HepG2 (cell line): ENCODE data around the gene RPL37A. TPM values are rescaled to one million over a fixed set of nuclear protein-coding genes. Genes with fewer than 3 reads are reported as not detected.

Source experiments
- ARNT ChIP-seq: fragments of 450-650 bp; IDR thresholded peaks from 2 replicates; pipeline ENCODE4 v1.6.1; 2017
- ATRX ChIP-seq: sonication (generic); formaldehyde crosslinking; IDR thresholded peaks from 2 replicates; pipeline ENCODE4 v1.4.0; 2020; ENCODE audit warnings: missing genetic modification reagents, borderline replicate concordance
- BCL3 ChIP-seq: sonication (generic); formaldehyde crosslinking; IDR thresholded peaks from 2 replicates; pipeline ENCODE4 v1.5.1; 2020; ENCODE audit warnings: mild to moderate bottlenecking, missing genetic modification reagents, moderate library complexity
- CBFB ChIP-seq: sonication (generic); formaldehyde crosslinking; IDR thresholded peaks from 2 replicates; pipeline ENCODE4 v1.4.0; 2020; ENCODE audit warnings: missing genetic modification reagents
- CBX5 ChIP-seq: sonication (generic); formaldehyde crosslinking; IDR thresholded peaks from 2 replicates; pipeline ENCODE4 v1.4.0; 2020; ENCODE audit warnings: missing genetic modification reagents, borderline replicate concordance
- CEBPG ChIP-seq: IDR thresholded peaks from 2 replicates; pipeline ENCODE4 v1.6.1; 2016
- DPF2 ChIP-seq: sonication (generic); formaldehyde crosslinking; IDR thresholded peaks from 2 replicates; pipeline ENCODE4 v1.4.0; 2020; ENCODE audit warnings: mild to moderate bottlenecking, low read depth, missing genetic modification reagents, borderline replicate concordance
- EHMT2 ChIP-seq: fragments of 200-600 bp; sonication (generic); IDR thresholded peaks from 2 replicates; pipeline ENCODE4 v1.7.0; 2017; ENCODE audit warnings: antibody characterized with exemption, low read depth, low read length, borderline replicate concordance
- FOXK2 ChIP-seq: fragments of 450-650 bp; IDR thresholded peaks from 2 replicates; pipeline ENCODE4 v1.6.1; 2016
- HBP1 ChIP-seq: IDR thresholded peaks from 2 replicates; pipeline ENCODE4 v1.6.1; 2016; ENCODE audit warnings: low read depth, control low read depth
- JUN ChIP-seq: sonication (generic); formaldehyde crosslinking; IDR thresholded peaks from 2 replicates; pipeline ENCODE4 v1.4.0; 2020; ENCODE audit warnings: mild to moderate bottlenecking, missing genetic modification reagents
- KDM4B ChIP-seq: sonication (generic); formaldehyde crosslinking; IDR thresholded peaks from 2 replicates; pipeline ENCODE4 v1.4.0; 2020; ENCODE audit warnings: missing genetic modification reagents
- MLLT10 ChIP-seq: sonication (generic); formaldehyde crosslinking; IDR thresholded peaks from 2 replicates; pipeline ENCODE4 v1.4.0; 2020; ENCODE audit warnings: missing genetic modification reagents
- NKX3-1 ChIP-seq: sonication (generic); formaldehyde crosslinking; IDR thresholded peaks from 2 replicates; pipeline ENCODE4 v1.5.0; 2020; ENCODE audit warnings: missing genetic modification reagents
- TFE3 ChIP-seq: IDR thresholded peaks from 2 replicates; pipeline ENCODE4 v1.6.1; 2016
- ZNF296 ChIP-seq: sonication (generic); formaldehyde crosslinking; conservative IDR thresholded peaks from 2 replicates; pipeline ENCODE4 v1.5.0; 2020; ENCODE audit warnings: mild to moderate bottlenecking, missing genetic modification reagents
- ZNF446 ChIP-seq: sonication (generic); formaldehyde crosslinking; IDR thresholded peaks from 2 replicates; pipeline ENCODE4 v1.5.0; 2020; ENCODE audit warnings: mild to moderate bottlenecking, missing genetic modification reagents
- ZNF768 ChIP-seq: sonication (generic); formaldehyde crosslinking; IDR thresholded peaks from 2 replicates; pipeline ENCODE4 v1.4.0; 2020; ENCODE audit warnings: missing genetic modification reagents
- ZNF850 ChIP-seq: sonication (generic); formaldehyde crosslinking; conservative IDR thresholded peaks from 2 replicates; pipeline ENCODE4 v1.9.0; 2021; ENCODE audit warnings: mild to moderate bottlenecking, missing genetic modification reagents
- polyA plus RNA-seq, 8 experiments: library from polyadenylated mRNA; depleted of rRNA in 3 of 8; stranded (reverse) in 7 of 8; unstranded in 1 of 8; fragments of >200 nt; fragmentation: Illumina TruSeq in 4 of 8; extraction: Trizol in 4 of 8; gene quantifications; 2 replicates each; pipeline versions ENCODE4 v1.2.1 to v1.2.3, GENCODE V29; 2011 to 2016; ENCODE audit warnings: low read depth in 4 of 8, missing spikeins in 1 of 8, mixed read lengths in 1 of 8; ENCODE audit not compliant: insufficient read depth in 1 of 8
- total RNA-seq, 5 experiments: library from RNA; depleted of rRNA; stranded (reverse); fragments of >200 nt; fragmentation: Illumina TruSeq; extraction: Trizol; gene quantifications; 2 replicates each; pipeline ENCODE4 v1.2.3, GENCODE V29; 2016; ENCODE audit warnings: low read depth in 1 of 5
- TF ChIP-seq, protein P1 (sequence below): sonication (generic); formaldehyde crosslinking; IDR thresholded peaks from 2 replicates; pipeline ENCODE4 v1.5.0; 2020; ENCODE audit warnings: missing genetic modification reagents
- TF ChIP-seq, protein P2 (sequence below): sonication (generic); formaldehyde crosslinking; IDR thresholded peaks from 2 replicates; pipeline ENCODE4 v1.8.0; 2023; ENCODE audit warnings: mild to moderate bottlenecking, missing genetic modification reagents
- TF ChIP-seq, protein P3 (sequence below): sonication (generic); formaldehyde crosslinking; IDR thresholded peaks from 2 replicates; pipeline ENCODE4 v1.4.0; 2020; ENCODE audit warnings: mild to moderate bottlenecking, low read depth, missing genetic modification reagents

Gene RPL37A
- total and polyA plus RNA-seq, 2 of the 13 experiments (the other 11 are each of a cell fraction or from before 2014, with no cell fraction given) = 6,902 to 7,910 TPM

- peak; percentile 96; the same call in 1 of the 2 replicates for TF ChIP-seq ZNF850
- TF ChIP-seq, protein P1, sequence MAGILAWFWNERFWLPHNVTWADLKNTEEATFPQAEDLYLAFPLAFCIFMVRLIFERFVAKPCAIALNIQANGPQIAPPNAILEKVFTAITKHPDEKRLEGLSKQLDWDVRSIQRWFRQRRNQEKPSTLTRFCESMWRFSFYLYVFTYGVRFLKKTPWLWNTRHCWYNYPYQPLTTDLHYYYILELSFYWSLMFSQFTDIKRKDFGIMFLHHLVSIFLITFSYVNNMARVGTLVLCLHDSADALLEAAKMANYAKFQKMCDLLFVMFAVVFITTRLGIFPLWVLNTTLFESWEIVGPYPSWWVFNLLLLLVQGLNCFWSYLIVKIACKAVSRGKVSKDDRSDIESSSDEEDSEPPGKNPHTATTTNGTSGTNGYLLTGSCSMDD = no peak
- no peak for TF ChIP-seq ARNT
- peak; percentile 84 for TF ChIP-seq ZNF768
- peak; percentile 56; the same call in 1 of the 2 replicates for TF ChIP-seq CBFB (CRISPR knock-in tag)
- TF ChIP-seq MLLT10 = no peak
- no peak; the same call in 1 of the 2 replicates for TF ChIP-seq DPF2 (CRISPR knock-in tag)
- peak; percentile 38; the same call in 1 of the 2 replicates for TF ChIP-seq CEBPG (CRISPR knock-in tag)
- peak; percentile 84 for TF ChIP-seq TFE3 (CRISPR knock-in tag)
- peak; percentile 90 for TF ChIP-seq HBP1 (CRISPR knock-in tag)
- TF ChIP-seq ZNF296 (CRISPR knock-in tag) = peak; percentile 81; the same call in 1 of the 2 replicates
- TF ChIP-seq FOXK2 = no peak
- TF ChIP-seq NKX3-1 = peak; percentile 93
- TF ChIP-seq JUN (CRISPR knock-in tag) = peak; percentile 73; the same call in 1 of the 2 replicates
- TF ChIP-seq KDM4B = 0 out of 2 replicates have a peak, but pooled peaks have one; percentile 35
- peak; percentile 87 for TF ChIP-seq BCL3 (CRISPR knock-in tag)
- TF ChIP-seq, protein P2, sequence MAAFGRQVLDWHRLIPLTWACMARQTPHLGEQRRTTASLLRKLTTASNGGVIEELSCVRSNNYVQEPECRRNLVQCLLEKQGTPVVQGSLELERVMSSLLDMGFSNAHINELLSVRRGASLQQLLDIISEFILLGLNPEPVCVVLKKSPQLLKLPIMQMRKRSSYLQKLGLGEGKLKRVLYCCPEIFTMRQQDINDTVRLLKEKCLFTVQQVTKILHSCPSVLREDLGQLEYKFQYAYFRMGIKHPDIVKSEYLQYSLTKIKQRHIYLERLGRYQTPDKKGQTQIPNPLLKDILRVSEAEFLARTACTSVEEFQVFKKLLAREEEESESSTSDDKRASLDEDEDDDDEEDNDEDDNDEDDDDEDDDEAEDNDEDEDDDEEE (CRISPR knock-in tag) = peak; percentile 95
- no peak for TF ChIP-seq ATRX (CRISPR knock-in tag)
- TF ChIP-seq, protein P3, sequence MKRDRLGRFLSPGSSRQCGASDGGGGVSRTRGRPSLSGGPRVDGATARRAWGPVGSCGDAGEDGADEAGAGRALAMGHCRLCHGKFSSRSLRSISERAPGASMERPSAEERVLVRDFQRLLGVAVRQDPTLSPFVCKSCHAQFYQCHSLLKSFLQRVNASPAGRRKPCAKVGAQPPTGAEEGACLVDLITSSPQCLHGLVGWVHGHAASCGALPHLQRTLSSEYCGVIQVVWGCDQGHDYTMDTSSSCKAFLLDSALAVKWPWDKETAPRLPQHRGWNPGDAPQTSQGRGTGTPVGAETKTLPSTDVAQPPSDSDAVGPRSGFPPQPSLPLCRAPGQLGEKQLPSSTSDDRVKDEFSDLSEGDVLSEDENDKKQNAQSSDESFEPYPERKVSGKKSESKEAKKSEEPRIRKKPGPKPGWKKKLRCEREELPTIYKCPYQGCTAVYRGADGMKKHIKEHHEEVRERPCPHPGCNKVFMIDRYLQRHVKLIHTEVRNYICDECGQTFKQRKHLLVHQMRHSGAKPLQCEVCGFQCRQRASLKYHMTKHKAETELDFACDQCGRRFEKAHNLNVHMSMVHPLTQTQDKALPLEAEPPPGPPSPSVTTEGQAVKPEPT (CRISPR knock-in tag) = peak; percentile 97
- TF ChIP-seq CBX5 (CRISPR knock-in tag) = peak; percentile 74
- no peak for TF ChIP-seq EHMT2
- peak; percentile 98; the same call in 1 of the 2 replicates for TF ChIP-seq ZNF446
Observed at GRCh38 chr2:216498379-216499352, at the start of gene RPL37A (continued).
